IMR-90 (cell line): ENCODE results near the gene PANK4. TPM values are rescaled to one million over a fixed set of nuclear protein-coding genes. Genes with fewer than 3 reads are reported as not detected.

ENCODE experiments used
- ATAC-seq: fragments of 200-7000 bp; cut with Tn5 transposase; 2 replicates; pipeline ENCODE4 v1.9.1; 2020; ENCODE audit warnings: low read depth, mild to moderate bottlenecking, moderate library complexity
- BruUV-seq: library from RNA; stranded (reverse); fragments of 400-500 nt; replicated peaks from 2 replicates; lab custom pipeline; 2021; lab: Mats Ljungman, UMichigan
- CTCF ChIA-PET: fragments of 300-600 bp; formaldehyde crosslinking; extraction: SDS; loops from one replicate; lab custom pipeline; 2021; ENCODE audit warnings: antibody characterized with exemption; lab: Yijun Ruan, JAX
- POLR2A ChIA-PET: fragments of 300-600 bp; sonication (Branson Sonifier 250); formaldehyde crosslinking; loops from one replicate; lab custom pipeline; 2022; ENCODE audit warnings: antibody characterized with exemption; ENCODE audit not compliant: unreplicated experiment; lab: Charles Lee
- DNase-seq: peaks from one replicate; pipeline ENCODE4 v3.0.0; 2013
- H2AFZ ChIP-seq: replicated peaks from 2 replicates; pipeline ENCODE3; 2013; ENCODE audit warnings: low read length, mild to moderate bottlenecking; ENCODE audit not compliant: poor library complexity
- H2AK5ac ChIP-seq: 2 replicates; pipeline ENCODE4 v1.6.1; 2013; ENCODE audit warnings: low read depth, low read length, inconsistent platforms
- H2AK9ac ChIP-seq: replicated peaks from 2 replicates; pipeline ENCODE3; 2013; ENCODE audit warnings: mild to moderate bottlenecking, low read depth, low read length, moderate library complexity; ENCODE audit not compliant: poor library complexity
- H2BK120ac ChIP-seq: 2 replicates; pipeline ENCODE4 v1.6.1; 2013; ENCODE audit warnings: low read depth, low read length, inconsistent platforms
- H2BK15ac ChIP-seq: 3 replicates; pipeline ENCODE4 v1.6.1; 2013; ENCODE audit warnings: low read depth, low read length, inconsistent platforms
- H2BK20ac ChIP-seq: 2 replicates; pipeline ENCODE4 v1.6.1; 2013; ENCODE audit warnings: low read depth, mild to moderate bottlenecking, inconsistent platforms, low read length, moderate library complexity
- H2BK5ac ChIP-seq: 2 replicates; pipeline ENCODE4 v1.6.1; 2013; ENCODE audit warnings: mild to moderate bottlenecking, low read depth, low read length, inconsistent platforms; ENCODE audit not compliant: poor library complexity, severe bottlenecking
- H3K14ac ChIP-seq: replicated peaks from 2 replicates; pipeline ENCODE4 v1.6.1; 2013; ENCODE audit warnings: low read depth, low read length, inconsistent platforms
- H3K18ac ChIP-seq: 2 replicates; pipeline ENCODE4 v1.6.1; 2013; ENCODE audit warnings: low read depth, low read length, control low read depth
- H3K23ac ChIP-seq: 2 replicates; pipeline ENCODE4 v1.6.1; 2013; ENCODE audit warnings: low read depth, low read length, inconsistent platforms
- H3K27ac ChIP-seq: 2 replicates; pipeline ENCODE4 v1.5.1; 2013; ENCODE audit warnings: mild to moderate bottlenecking, control low read depth, low read length; ENCODE audit not compliant: insufficient read depth
- H3K27me3 ChIP-seq: 2 replicates; pipeline ENCODE4 v1.6.1; 2013; ENCODE audit warnings: low read length; ENCODE audit not compliant: control insufficient read depth, insufficient read depth
- H3K36me3 ChIP-seq: 2 replicates; pipeline ENCODE4 v1.6.1; 2013; ENCODE audit warnings: low read length, mixed read lengths; ENCODE audit not compliant: control insufficient read depth, insufficient read depth
- H3K4ac ChIP-seq: 2 replicates; pipeline ENCODE4 v1.6.1; 2013; ENCODE audit warnings: low read depth, low read length, inconsistent platforms
- H3K4me1 ChIP-seq: 2 replicates; pipeline ENCODE4 v1.6.1; 2013; ENCODE audit warnings: low read length, mixed read lengths; ENCODE audit not compliant: control insufficient read depth, insufficient read depth
- H3K4me2 ChIP-seq: 2 replicates; pipeline ENCODE4 v1.6.1; 2013; ENCODE audit warnings: low read depth, mild to moderate bottlenecking, control low read depth, low read length, moderate library complexity
- H3K4me3 ChIP-seq: 2 replicates; pipeline ENCODE4 v1.5.1; 2013; ENCODE audit warnings: low read depth, mild to moderate bottlenecking, control low read depth, low read length, moderate library complexity; ENCODE audit not compliant: insufficient read depth
- H3K56ac ChIP-seq: 2 replicates; pipeline ENCODE4 v1.6.1; 2013; ENCODE audit warnings: low read length, inconsistent platforms; ENCODE audit not compliant: insufficient read depth; ENCODE audit errors: extremely low read depth
- H3K79me1 ChIP-seq, 2 experiments: 2 replicates each; pipeline ENCODE4 v1.6.1; 2013; ENCODE audit warnings: low read length in 2 of 2, inconsistent platforms in 1 of 2, low read depth in 1 of 2
- H3K9ac ChIP-seq: 2 replicates; pipeline ENCODE4 v1.6.1; 2013; ENCODE audit warnings: low read depth, low read length, control low read depth
- H3K9me1 ChIP-seq: 2 replicates; pipeline ENCODE4 v1.6.1; 2013; ENCODE audit warnings: low read length, inconsistent platforms; ENCODE audit not compliant: insufficient read depth
- H3K9me3 ChIP-seq: 2 replicates; pipeline ENCODE4 v1.6.1; 2013; ENCODE audit warnings: low read length; ENCODE audit not compliant: control insufficient read depth, insufficient read depth
- H4K20me1 ChIP-seq: 2 replicates; pipeline ENCODE4 v1.6.1; 2013; ENCODE audit warnings: low read length, inconsistent platforms; ENCODE audit not compliant: insufficient read depth
- H4K5ac ChIP-seq: 2 replicates; pipeline ENCODE4 v1.6.1; 2013; ENCODE audit warnings: mild to moderate bottlenecking, low read depth, low read length, control low read depth
- H4K8ac ChIP-seq, 2 experiments: 2 replicates each; pipeline ENCODE4 v1.6.1; 2013; ENCODE audit warnings: low read depth in 2 of 2, low read length in 2 of 2, control low read depth in 1 of 2, inconsistent platforms in 1 of 2
- H4K91ac ChIP-seq: 2 replicates; pipeline ENCODE4 v1.6.1; 2013; ENCODE audit warnings: low read depth, low read length, inconsistent platforms; ENCODE audit not compliant: insufficient read depth
- BHLHE40 ChIP-seq: fragments of 150-350 bp; IDR thresholded peaks from 2 replicates; pipeline ENCODE4 v1.6.1; 2016; ENCODE audit warnings: mild to moderate bottlenecking, low read depth, low read length
- CEBPB ChIP-seq: IDR thresholded peaks from 2 replicates; pipeline ENCODE4 v1.6.1; 2012; ENCODE audit warnings: low read depth, low read length, improper control_type of control experiment
- CHD1 ChIP-seq: IDR thresholded peaks from 2 replicates; pipeline ENCODE4 v1.6.1; 2012; ENCODE audit warnings: low read depth, low read length, improper control_type of control experiment
- CTCF ChIP-seq: conservative IDR thresholded peaks from 2 replicates; pipeline ENCODE4 v1.5.1; 2012; ENCODE audit warnings: mild to moderate bottlenecking, low read depth, low read length, improper control_type of control experiment
- ELK1 ChIP-seq: fragments of 150-350 bp; IDR thresholded peaks from 2 replicates; pipeline ENCODE4 v1.6.1; 2016; ENCODE audit warnings: low read depth, mild to moderate bottlenecking, low read length, moderate library complexity, borderline replicate concordance
- FOS ChIP-seq: fragments of 150-350 bp; IDR thresholded peaks from 2 replicates; pipeline ENCODE4 v1.6.1; 2016; ENCODE audit warnings: low read depth, low read length
- MAFK ChIP-seq: IDR thresholded peaks from 2 replicates; pipeline ENCODE4 v1.6.1; 2012; ENCODE audit warnings: low read depth, low read length, improper control_type of control experiment
- MAZ ChIP-seq: IDR thresholded peaks from 2 replicates; pipeline ENCODE4 v1.6.1; 2012; ENCODE audit warnings: low read depth, mild to moderate bottlenecking, low read length, improper control_type of control experiment, moderate library complexity, borderline replicate concordance
- MXI1 ChIP-seq: IDR thresholded peaks from 2 replicates; pipeline ENCODE4 v1.6.1; 2012; ENCODE audit warnings: low read depth, mild to moderate bottlenecking, low read length, moderate library complexity, borderline replicate concordance
- NFE2L2 ChIP-seq: fragments of 150-350 bp; IDR thresholded peaks from 2 replicates; pipeline ENCODE4 v1.6.1; 2016; ENCODE audit warnings: low read depth, mild to moderate bottlenecking, low read length
- POLR2A ChIP-seq: IDR thresholded peaks from 2 replicates; pipeline ENCODE4 v1.6.1; 2012; ENCODE audit warnings: mild to moderate bottlenecking, low read depth, low read length
- RAD21 ChIP-seq: IDR thresholded peaks from 2 replicates; pipeline ENCODE4 v1.6.1; 2012; ENCODE audit warnings: low read length, improper control_type of control experiment
- RCOR1 ChIP-seq: IDR thresholded peaks from 2 replicates; pipeline ENCODE4 v1.6.1; 2012; ENCODE audit warnings: mild to moderate bottlenecking, low read length, improper control_type of control experiment; ENCODE audit not compliant: insufficient replicate concordance
- RFX5 ChIP-seq: IDR thresholded peaks from 2 replicates; pipeline ENCODE4 v1.8.0; 2012; ENCODE audit warnings: low read depth, mild to moderate bottlenecking, low read length, moderate library complexity
- SMC3 ChIP-seq: fragments of 150-350 bp; IDR thresholded peaks from 2 replicates; pipeline ENCODE4 v1.6.1; 2016; ENCODE audit warnings: low read depth, mild to moderate bottlenecking, antibody characterized with exemption, low read length, moderate library complexity
- USF2 ChIP-seq: fragments of 150-350 bp; IDR thresholded peaks from 2 replicates; pipeline ENCODE4 v1.6.1; 2017; ENCODE audit warnings: mild to moderate bottlenecking, antibody characterized with exemption, low read length, low read depth
- WGBS, 2 experiments: methylation state at CpG; one replicate each; pipeline versions ENCODE4 v1.1.5 to v1.1.7; 2013; ENCODE audit warnings: missing lambda C conversion rate in 2 of 2; ENCODE audit not compliant: insufficient read length in 1 of 2; ENCODE audit errors: extremely low coverage in 2 of 2; 5-methylcytosine and 5-hydroxymethylcytosine counted together
- dilution Hi-C: fragments of 300-500 bp; cut with HindIII; formaldehyde crosslinking; loops from one replicate; pipeline ENCODE4 v1.14.3; 2018; ENCODE audit warnings: low sequenced_read_pairs; ENCODE audit not compliant: unreplicated experiment
- in situ Hi-C: fragments of 300-500 bp; cut with MboI; formaldehyde crosslinking; loops from 3 replicates; pipeline ENCODE4 v1.14.3; 2019; ENCODE audit warnings: low sequenced_read_pairs, inconsistent platforms, mixed read lengths
- intact Hi-C: fragments of 100-400 bp; cut with micrococcal nuclease; formaldehyde crosslinking; loops from 2 replicates; pipeline ENCODE4 v1.10.0; 2022
- polyA plus RNA-seq, 3 experiments: library from polyadenylated mRNA; depleted of rRNA; stranded (reverse); fragments of >200 nt; gene quantifications; 2 replicates each; pipeline ENCODE4 v1.2.3, GENCODE V29; 2012; ENCODE audit warnings: low replicate concordance in 1 of 3
- total RNA-seq: library from RNA; depleted of rRNA; stranded (reverse); fragments of >200 nt; gene quantifications from 2 replicates; pipeline ENCODE4 v1.2.3, GENCODE V29; 2012

The PANK4 gene
- total and polyA plus RNA-seq, 2 of the 4 experiments (the other 2 are of a cell fraction) = 14.0 to 18.5 TPM

GRCh38 chr1:2533365-2533764, 7.0 kb upstream of the PANK4 start:
- H3K14ac ChIP-seq = peak overlapping the region; percentile 50; the same call in 1 of the 2 replicates
- peak overlapping the region; percentile 44; the same call in 1 of the 2 replicates for H3K23ac ChIP-seq
- H2AFZ ChIP-seq = peak overlapping the region; percentile 44
- peak overlapping the region; percentile 69; the same call in 1 of the 2 replicates for H4K91ac ChIP-seq
- peak; percentile 28 for DNase-seq
- ATAC-seq = no peak
- H3K9me3 ChIP-seq = no peaks in the 10 kb centered on the region
- H4K20me1 ChIP-seq = no peaks in the 10 kb centered on the region
- in situ Hi-C loops (loop anchor here (25.0 kb wide), 1 partner anchor 346 kb away; the partner anchor contains the start of gene FAAP20), dilution Hi-C loops (no loop called here), intact Hi-C loops (no loop called here)
- POLR2A ChIA-PET = no interaction called here
- peak overlapping the region; percentile 4; the same call in 1 of the 2 replicates for H2BK20ac ChIP-seq
- H3K9ac ChIP-seq = no peak overlapping the region
- CTCF ChIA-PET = no interaction called here
- H2AK5ac ChIP-seq = peak overlapping the region; percentile 91
- peaks cover 9% of the 10 kb centered on the region for H3K9me1 ChIP-seq
- H3K4me2 ChIP-seq = no peak overlapping the region
- no peaks in the 10 kb centered on the region for H3K79me1 ChIP-seq
- H3K18ac ChIP-seq = no peak overlapping the region
- peak overlapping the region; percentile 54; the same call in 1 of the 3 replicates for H2BK15ac ChIP-seq
- peaks cover 12% of the 10 kb centered on the region for H3K4me1 ChIP-seq
- H4K5ac ChIP-seq = no peak overlapping the region
- no peaks in the 10 kb centered on the region for H3K36me3 ChIP-seq
- peak overlapping the region in 1 of 2 experiments; percentile 54; a peak in 1 of 4 replicates for H4K8ac ChIP-seq
- peaks cover 25% of the 10 kb centered on the region; the same call in 1 of the 2 replicates for H3K27me3 ChIP-seq
- H3K4me3 ChIP-seq = no peak overlapping the region
- H2BK5ac ChIP-seq = peak overlapping the region; percentile 8
- peak overlapping the region; percentile 75 for H3K4ac ChIP-seq
- no peak overlapping the region for H2AK9ac ChIP-seq
- no peak overlapping the region for H3K56ac ChIP-seq
- BruUV-seq = no TSS peak
- no peak overlapping the region for H3K27ac ChIP-seq
- no CpG with 5 or more reads among the region's 11 CpGs for WGBS, 2 experiments
- peak overlapping the region; percentile 47 for H2BK120ac ChIP-seq
- TF ChIP-seq CHD1 (no peak), RCOR1 (no peak), FOS (no peak), ELK1 (no peak), NFE2L2 (no peak), USF2 (no peak), MXI1 (no peak), BHLHE40 (no peak), RFX5 (no peak), MAFK (no peak), RAD21 (no peak), POLR2A (no peak), CEBPB (no peak), SMC3 (no peak), CTCF (no peak), MAZ (no peak)
